OCI-LY1 (cell line): Measurements from ENCODE around the gene PRKG1.

Experiments used
- CTCF ChIP-seq: fragments of 200-600 bp; sonication (generic), shearing (Covaris generic); IDR thresholded peaks from 2 replicates; pipeline ENCODE4 v1.5.1; 2017; ENCODE audit warnings: mild to moderate bottlenecking, antibody characterized with exemption, low read length, moderate library complexity, mixed read lengths
- EZH2 ChIP-seq: fragments of 200-600 bp; sonication (generic), shearing (Covaris generic); IDR thresholded peaks from 2 replicates; pipeline ENCODE4 v1.8.0; 2017; ENCODE audit warnings: borderline replicate concordance, mixed run types, mild to moderate bottlenecking, antibody characterized with exemption, low read length, moderate library complexity, mixed read lengths

GRCh38 chr10:52031771-52032170 is 957.5 kb downstream of the PRKG1 start:
- no peak for TF ChIP-seq CTCF
- no peak for TF ChIP-seq EZH2
